Neural cell (in vitro differentiated cells): ENCODE measurements around the gene RASGEF1C. TPM values are rescaled to one million over a fixed set of nuclear protein-coding genes. Genes with fewer than 3 reads are reported as not detected.

Source experiments
- H2AFZ ChIP-seq: fragments of 200-600, 300-800 bp; sonication (generic), shearing (Covaris generic); 2 replicates; pipeline ENCODE4 v1.6.0; 2014; ENCODE audit warnings: low read depth, mild to moderate bottlenecking, antibody characterized with exemption, low read length, moderate library complexity
- H3F3A ChIP-seq: fragments of 200-600 bp; shearing (Covaris generic); 2 replicates; pipeline ENCODE4 v1.6.1; 2016; ENCODE audit warnings: mild to moderate bottlenecking, moderate library complexity, mixed read lengths, antibody characterized with exemption, low read length; ENCODE audit not compliant: insufficient read depth, poor library complexity, severe bottlenecking
- H3K27ac ChIP-seq: fragments of 200-600, 300-800 bp; sonication (generic), shearing (Covaris generic); 2 replicates; pipeline ENCODE4 v1.5.1; 2014; ENCODE audit warnings: mild to moderate bottlenecking, low read length, moderate library complexity
- H3K27me3 ChIP-seq: fragments of 300-800, 200-600 bp; sonication (generic), shearing (Covaris generic); 2 replicates; pipeline ENCODE4 v1.6.0; 2014; ENCODE audit warnings: mild to moderate bottlenecking, low read depth, low read length, moderate library complexity; ENCODE audit not compliant: insufficient read depth
- H3K36me3 ChIP-seq: fragments of 300-800, 200-600 bp; sonication (generic), shearing (Covaris generic); 2 replicates; pipeline ENCODE4 v1.5.1; 2014; ENCODE audit warnings: mild to moderate bottlenecking, antibody characterized with exemption, low read length, moderate library complexity; ENCODE audit not compliant: insufficient read depth
- H3K4me2 ChIP-seq: fragments of 300-800, 200-600 bp; sonication (generic), shearing (Covaris generic); 2 replicates; pipeline ENCODE4 v1.6.0; 2014; ENCODE audit warnings: mild to moderate bottlenecking, low read length
- H3K4me3 ChIP-seq: fragments of 300-800, 200-600 bp; sonication (generic), shearing (Covaris generic); 2 replicates; pipeline ENCODE4 v1.5.1; 2014; ENCODE audit warnings: mild to moderate bottlenecking, low read length, moderate library complexity
- H3K79me2 ChIP-seq: fragments of 200-600 bp; shearing (Covaris generic); replicated peaks from 2 replicates; pipeline ENCODE4 v1.6.0; 2014; ENCODE audit warnings: mild to moderate bottlenecking, low read length, moderate library complexity; ENCODE audit not compliant: insufficient read depth
- H3K9ac ChIP-seq: fragments of 300-800, 200-600 bp; sonication (generic), shearing (Covaris generic); 2 replicates; pipeline ENCODE4 v1.6.1; 2016; ENCODE audit warnings: mild to moderate bottlenecking, low read length, mixed read lengths
- H3K9me2 ChIP-seq: fragments of 200-600 bp; shearing (Covaris generic); 2 replicates; pipeline ENCODE4 v1.6.1; 2016; ENCODE audit warnings: mild to moderate bottlenecking, low read length, mixed read lengths; ENCODE audit not compliant: insufficient read depth
- H3K9me3 ChIP-seq: fragments of 200-600, 300-800 bp; sonication (generic), shearing (Covaris generic); 2 replicates; pipeline ENCODE4 v1.6.1; 2016; ENCODE audit warnings: mild to moderate bottlenecking, mixed run types, low read length, moderate library complexity, mixed read lengths
- H4K20me1 ChIP-seq: fragments of 200-600 bp; shearing (Covaris generic); 2 replicates; pipeline ENCODE4 v1.6.1; 2016; ENCODE audit warnings: mild to moderate bottlenecking, mixed run types; ENCODE audit not compliant: insufficient read depth
- EP300 ChIP-seq: fragments of 450-650 bp; conservative IDR thresholded peaks from 2 replicates; pipeline ENCODE4 v1.6.1; 2014; ENCODE audit warnings: antibody characterized with exemption, mild to moderate bottlenecking, moderate library complexity; ENCODE audit not compliant: poor library complexity, severe bottlenecking
- EZH2 ChIP-seq: fragments of 200-600, 300-800 bp; shearing (Covaris generic), sonication (generic); IDR thresholded peaks from 2 replicates; pipeline ENCODE4 v1.6.1; 2014; ENCODE audit warnings: antibody characterized with exemption, low read length, borderline replicate concordance, mild to moderate bottlenecking; ENCODE audit not compliant: insufficient read depth, poor library complexity, severe bottlenecking
- MXI1 ChIP-seq: fragments of 450-650 bp; conservative IDR thresholded peaks from 2 replicates; pipeline ENCODE4 v1.6.1; 2014; ENCODE audit warnings: antibody characterized with exemption, mild to moderate bottlenecking; ENCODE audit not compliant: poor library complexity, severe bottlenecking
- POLR2AphosphoS5 ChIP-seq: IDR thresholded peaks from 2 replicates; pipeline ENCODE4 v1.6.1; 2012
- RAD21 ChIP-seq: fragments of 450-650 bp; conservative IDR thresholded peaks from 2 replicates; pipeline ENCODE4 v1.6.1; 2014; ENCODE audit warnings: antibody characterized with exemption, mild to moderate bottlenecking, moderate library complexity
- REST ChIP-seq: IDR thresholded peaks from 2 replicates; pipeline ENCODE4 v1.6.1; 2012; ENCODE audit warnings: borderline replicate concordance
- SMC3 ChIP-seq: fragments of 450-650 bp; conservative IDR thresholded peaks from 2 replicates; pipeline ENCODE4 v1.6.1; 2014; ENCODE audit warnings: antibody characterized with exemption, mild to moderate bottlenecking, moderate library complexity; ENCODE audit not compliant: poor library complexity
- TAF1 ChIP-seq: IDR thresholded peaks from 2 replicates; pipeline ENCODE4 v1.6.1; 2012; ENCODE audit warnings: low read depth
- polyA plus RNA-seq: library from polyadenylated mRNA; depleted of rRNA; stranded (reverse); fragments of >200 nt; gene quantifications from 2 replicates; pipeline ENCODE4 v1.2.3, GENCODE V29; 2014
- TF ChIP-seq, protein P1 (sequence below): fragments of 450-650 bp; IDR thresholded peaks from 2 replicates; pipeline ENCODE4 v1.5.1; 2014; ENCODE audit warnings: antibody characterized with exemption, mild to moderate bottlenecking, moderate library complexity; ENCODE audit not compliant: poor library complexity, severe bottlenecking

Gene RASGEF1C
- polyA plus RNA-seq, 1 donor from 2014 or later = 5.3 TPM

DNA sequence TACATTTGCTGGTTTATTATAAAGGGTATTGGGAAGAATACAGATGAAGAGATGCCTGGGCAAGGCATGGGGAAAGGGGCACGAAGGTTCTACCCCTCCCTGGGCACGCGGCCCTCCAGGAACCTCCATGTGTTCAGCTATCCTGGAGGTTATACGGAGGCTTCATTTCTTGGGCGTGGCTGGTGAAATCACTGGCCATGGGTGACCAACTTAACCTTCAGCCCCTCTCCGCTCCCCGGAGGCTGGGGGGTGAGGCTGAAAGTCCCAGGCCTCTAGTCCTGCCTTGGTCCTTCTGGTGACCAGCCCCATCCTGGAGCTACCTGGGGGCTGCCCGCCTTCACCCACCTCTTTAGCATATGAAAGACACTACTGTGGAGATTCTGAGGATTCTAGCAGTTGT is 120.5 kb downstream of the RASGEF1C start:
- H3K9me3 ChIP-seq = no peaks in the 10 kb centered on the region
- TF ChIP-seq POLR2AphosphoS5 = no peak
- TF ChIP-seq SMC3 = no peak
- H3K36me3 ChIP-seq = no peaks in the 10 kb centered on the region
- no peak overlapping the region for H3K27ac ChIP-seq
- no peak overlapping the region for H3K4me3 ChIP-seq
- no peak overlapping the region for H2AFZ ChIP-seq
- H3K9me2 ChIP-seq = no peaks in the 10 kb centered on the region
- no peaks in the 10 kb centered on the region for H3K27me3 ChIP-seq
- no peak overlapping the region for H3K4me2 ChIP-seq
- H3K79me2 ChIP-seq = no peaks in the 10 kb centered on the region
- H3K9ac ChIP-seq = no peak overlapping the region
- H3F3A ChIP-seq = no peaks in the 10 kb centered on the region
- H4K20me1 ChIP-seq = no peaks in the 10 kb centered on the region

DNA sequence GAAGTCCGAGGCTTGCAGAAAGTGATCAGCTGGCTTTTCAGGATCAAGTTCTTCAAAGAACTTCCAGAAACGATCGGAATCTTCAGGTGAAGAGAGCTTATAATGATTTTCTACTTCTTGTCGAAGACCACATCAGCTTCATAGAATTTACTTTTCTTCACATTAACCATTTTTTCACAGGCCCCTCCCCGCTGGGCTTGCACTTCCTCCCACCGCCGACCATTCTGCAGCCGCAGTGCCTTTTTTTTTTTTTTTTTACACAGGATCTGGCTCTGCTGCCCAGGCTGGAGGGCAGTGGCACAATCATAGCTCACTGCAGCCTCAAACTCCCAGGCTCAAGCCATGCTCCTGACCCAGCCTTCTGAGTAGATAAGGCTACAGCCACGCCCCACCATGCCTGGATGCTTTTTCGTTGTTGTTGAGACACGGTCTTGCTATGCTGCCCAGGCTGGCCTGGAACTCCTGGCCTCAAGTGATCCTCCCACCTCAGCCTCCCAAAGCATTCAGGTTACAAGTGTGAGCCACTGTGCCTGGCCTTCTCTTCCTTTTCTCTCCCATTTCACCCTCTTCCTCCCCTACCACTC is 122.1 kb downstream of the RASGEF1C start:
- no peak for TF ChIP-seq EZH2
- no peak for TF ChIP-seq MXI1
- no peak for TF ChIP-seq EP300
- no peak for TF ChIP-seq REST
- TF ChIP-seq TAF1 = no peak
- no peak for TF ChIP-seq POLR2AphosphoS5
- TF ChIP-seq RAD21 = no peak
- TF ChIP-seq, protein P1, sequence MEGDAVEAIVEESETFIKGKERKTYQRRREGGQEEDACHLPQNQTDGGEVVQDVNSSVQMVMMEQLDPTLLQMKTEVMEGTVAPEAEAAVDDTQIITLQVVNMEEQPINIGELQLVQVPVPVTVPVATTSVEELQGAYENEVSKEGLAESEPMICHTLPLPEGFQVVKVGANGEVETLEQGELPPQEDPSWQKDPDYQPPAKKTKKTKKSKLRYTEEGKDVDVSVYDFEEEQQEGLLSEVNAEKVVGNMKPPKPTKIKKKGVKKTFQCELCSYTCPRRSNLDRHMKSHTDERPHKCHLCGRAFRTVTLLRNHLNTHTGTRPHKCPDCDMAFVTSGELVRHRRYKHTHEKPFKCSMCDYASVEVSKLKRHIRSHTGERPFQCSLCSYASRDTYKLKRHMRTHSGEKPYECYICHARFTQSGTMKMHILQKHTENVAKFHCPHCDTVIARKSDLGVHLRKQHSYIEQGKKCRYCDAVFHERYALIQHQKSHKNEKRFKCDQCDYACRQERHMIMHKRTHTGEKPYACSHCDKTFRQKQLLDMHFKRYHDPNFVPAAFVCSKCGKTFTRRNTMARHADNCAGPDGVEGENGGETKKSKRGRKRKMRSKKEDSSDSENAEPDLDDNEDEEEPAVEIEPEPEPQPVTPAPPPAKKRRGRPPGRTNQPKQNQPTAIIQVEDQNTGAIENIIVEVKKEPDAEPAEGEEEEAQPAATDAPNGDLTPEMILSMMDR = no peak
- no peak for TF ChIP-seq SMC3
- Histone ChIP-seq H3F3A (no peaks in the 10 kb centered on the region), H3K36me3 (no peaks in the 10 kb centered on the region), H3K27ac (no peak overlapping the region), H3K27me3 (no peaks in the 10 kb centered on the region), H3K9ac (no peak overlapping the region), H3K9me3 (no peaks in the 10 kb centered on the region), H3K4me2 (no peak overlapping the region), H3K9me2 (no peaks in the 10 kb centered on the region), H2AFZ (no peak overlapping the region), H3K4me3 (no peak overlapping the region), H4K20me1 (no peaks in the 10 kb centered on the region), H3K79me2 (no peaks in the 10 kb centered on the region)
